ENCODE results near the gene THRB. TPM values are rescaled to one million over a fixed set of nuclear protein-coding genes. Genes with fewer than 3 reads are reported as not detected.

Gene THRB
- total and polyA plus RNA-seq, 2 donors (not counting 3 experiments of a cell fraction or from before 2014, with no cell fraction given), result 0.06 TPM; not detected in 1

- intact Hi-C loops (cut with micrococcal nuclease), result no loop called here
- ChIA-PET POLR2A (no interaction called here), CTCF (no interaction called here)
Measured at GRCh38 chr3:24513463-24513862, 18.8 kb upstream of the THRB start.

More at GRCh38 chr3:24513463-24513862, 18.8 kb upstream of the THRB start:
- Histone ChIP-seq H3K36me3 (ENCODE audit: control insufficient read depth in 2 of 2, extremely low read depth in 1 of 2, insufficient read depth in 2 of 2, low read length in 2 of 2) (no peaks in the 10 kb centered on the region), H3K9ac (replicated peaks; ENCODE audit: extremely low read depth, insufficient read depth, low read length) (no peak overlapping the region), H3K4me2 (ENCODE audit: insufficient read depth, low read length) (no peak overlapping the region), H3K9me1 (replicated peaks; ENCODE audit: control insufficient read depth, extremely low read depth, insufficient read depth, low read length) (no peaks in the 10 kb centered on the region), H3K79me2 (ENCODE audit: control insufficient read depth, insufficient read depth, low read length) (no peaks in the 10 kb centered on the region), H3K27ac (ENCODE audit: insufficient read depth, low read depth, low read length) (no peak overlapping the region), H3K27me3 (ENCODE audit: control insufficient read depth in 2 of 2, insufficient read depth in 2 of 2, low read length in 2 of 2) (no peaks in the 10 kb centered on the region), H3K4me3 (replicated peaks in 1 of 3; ENCODE audit: insufficient read depth in 1 of 3, low read depth in 1 of 3, low read length in 3 of 3) (no peak overlapping the region), H3K9me3 (replicated peaks; ENCODE audit: control insufficient read depth, insufficient read depth, low read length) (no peaks in the 10 kb centered on the region), H2AFZ (ENCODE audit: low read depth, low read length) (no peak overlapping the region), H3K4me1 (ENCODE audit: control insufficient read depth, extremely low read depth, insufficient read depth, low read length) (peaks cover 8% of the 10 kb centered on the region), H4K20me1 (replicated peaks; ENCODE audit: control insufficient read depth, extremely low read depth, insufficient read depth, low read length) (no peaks in the 10 kb centered on the region)
- dilution Hi-C loops (cut with MboI; ENCODE audit: extremely low pct_ligation_motif_present, low sequenced_read_pairs), result no loop called here
- FAIRE-seq, result no peak
- no peak for DNase-seq (ENCODE audit: low read depth, low spot score)
- BruUV-seq (replicated peaks), result no TSS peak
- TF ChIP-seq GATA2 (IDR thresholded peaks at IDR 0.05; ENCODE audit: insufficient read depth, insufficient read length, low read depth, low read length), result no peak
- no peak for TF ChIP-seq CTCF (IDR thresholded peaks at IDR 0.05; ENCODE audit: extremely low read depth in 1 of 2, insufficient read depth in 1 of 2, low read depth in 1 of 2, low read length in 2 of 2)
- no peak for TF ChIP-seq FOS (IDR thresholded peaks at IDR 0.05; ENCODE audit: borderline replicate concordance, insufficient read depth, low read length)
- TF ChIP-seq MAX (IDR thresholded peaks at IDR 0.05; ENCODE audit: insufficient read depth, insufficient read length), result no peak
- no peak for TF ChIP-seq POLR2A (IDR thresholded peaks at IDR 0.05; ENCODE audit: low read depth, low read length)
- no peak for TF ChIP-seq JUN (IDR thresholded peaks at IDR 0.05; ENCODE audit: borderline replicate concordance, insufficient read depth, insufficient read length, low read depth)

All from endothelial cell of umbilical vein (primary cell).